Stomach (tissue), 9 donors: Measurements from ENCODE around the gene GBE1. TPM values are rescaled to one million over a fixed set of nuclear protein-coding genes. Genes with fewer than 3 reads are reported as not detected.
A peak's percentile ranks its signal among the peaks of the same experiment; 100 is the strongest.
"Not testable (repeated sequence)": the region's sequence is repeated elsewhere in the genome, so short reads cannot be mapped to it uniquely, and the experiment has no call there.

Source experiments
- DNase-seq, 2 donors: peaks; one replicate each; pipeline versions ENCODE4 v3.0.0 to v3.0.0-alpha.2; 2013 to 2019
- H3K27ac ChIP-seq, 5 donors: fragments of 200-600 bp in 4 of 5; sonication (generic) in 4 of 5; one replicate each; pipeline ENCODE4 v1.5.1; 2013 to 2019; ENCODE audit warnings: mild to moderate bottlenecking in 1 of 5, moderate library complexity in 1 of 5
- H3K27me3 ChIP-seq, 3 donors: fragments of 200-600 bp; sonication (generic); one replicate each; pipeline ENCODE4 v1.5.1; 2017 to 2019; ENCODE audit warnings: mixed run types in 1 of 3
- H3K36me3 ChIP-seq, 4 donors: fragments of 200-600 bp; sonication (generic); 1 replicate in 3 of 4; 2 replicates in 1 of 4; pipeline ENCODE4 v1.5.1; 2016 to 2019
- H3K4me1 ChIP-seq, 4 donors: fragments of 200-600 bp; sonication (generic); one replicate each; pipeline ENCODE4 v1.5.1; 2016 to 2019
- H3K4me3 ChIP-seq, 4 donors: fragments of 200-600 bp; sonication (generic) in 3 of 4; one replicate each; pipeline ENCODE4 v1.5.1; 2016 to 2019; ENCODE audit warnings: mild to moderate bottlenecking in 1 of 4
- H3K9me3 ChIP-seq, 4 donors: fragments of 200-600 bp; sonication (generic); one replicate each; pipeline ENCODE4 v1.5.1; 2016 to 2019
- CTCF ChIP-seq, 7 experiments: fragments of 450-650 bp in 4 of 7; fragments of 200-600 bp in 3 of 7; sonication (generic) in 3 of 7; IDR thresholded peaks; one replicate each; pipeline ENCODE4 v1.5.1; 2016 to 2019; ENCODE audit warnings: antibody characterized with exemption in 7 of 7, control low read depth in 2 of 7, mild to moderate bottlenecking in 1 of 7
- EP300 ChIP-seq: sonication (generic); formaldehyde crosslinking; IDR thresholded peaks from one replicate; pipeline ENCODE4 v1.6.1; 2017; ENCODE audit warnings: antibody characterized with exemption
- POLR2A ChIP-seq, 4 donors: fragments of 450-650 bp; IDR thresholded peaks; one replicate each; pipeline ENCODE4 v1.6.1; 2016; ENCODE audit warnings: antibody characterized with exemption in 4 of 4, control low read depth in 2 of 4, mild to moderate bottlenecking in 1 of 4, moderate library complexity in 1 of 4
- POLR2AphosphoS5 ChIP-seq, 3 donors: sonication (generic); formaldehyde crosslinking; IDR thresholded peaks; one replicate each; pipeline ENCODE4 v1.6.1; 2016; ENCODE audit warnings: antibody characterized with exemption in 3 of 3
- WGBS, 5 donors: extraction: QIAGEN DNeasy Blood & Tissue Kit in 3 of 5; methylation state at CpG; one replicate each; pipeline versions ENCODE4 v1.1.5 to v1.1.7; 2013 to 2018; 5-methylcytosine and 5-hydroxymethylcytosine counted together
- intact Hi-C: fragments of 100-400 bp; cut with DNase I; formaldehyde crosslinking; loops from one replicate; pipeline ENCODE4 v1.15.1; 2023; ENCODE audit warnings: low total_unique reads
- polyA plus RNA-seq, 3 donors: library from polyadenylated mRNA; stranded (reverse); fragments of 200-250 nt; gene quantifications; one replicate each; pipeline ENCODE4 v1.2.3, GENCODE V29; 2013
- total RNA-seq, 5 donors: library from RNA; depleted of rRNA; stranded (reverse); fragments of >200 nt; gene quantifications; one replicate each; pipeline versions ENCODE4 v1.1.0 to v1.2.3, GENCODE V29; 2014 to 2016
- donor health status: healthy with polysubstance abuse.
- donor health status: Bipolar disorder and iron deficiency.
- donor health status: healthy.

Gene GBE1
- total and polyA plus RNA-seq, 8 donors = 8.2 to 57.1 (median 11.6) TPM

- Histone ChIP-seq H3K27me3 (no peaks in the 10 kb centered on the region), H3K27ac (no peak overlapping the region), H3K9me3 (no peaks in the 10 kb centered on the region), H3K4me1 (no peaks in the 10 kb centered on the region), H3K4me3 (no peak overlapping the region), H3K36me3 (peaks cover 0 to 4% (median 0%) of the 10 kb centered on the region in 4 donors)
- intact Hi-C loops = no loop called here
- no peak for DNase-seq
- no peak for TF ChIP-seq EP300
- TF ChIP-seq POLR2A (IDR thresholded peaks at IDR 0.05) = no peak
- TF ChIP-seq CTCF (IDR thresholded peaks at IDR 0.05) = no peak
- TF ChIP-seq POLR2AphosphoS5 (IDR thresholded peaks at IDR 0.05) = no peak
Observed at GRCh38 chr3:81752604-81753003, 8.8 kb downstream of the GBE1 start.

- intact Hi-C loops = no loop called here
- Histone ChIP-seq H3K27ac (no peak overlapping the region), H3K9me3 (no peaks in the 10 kb centered on the region), H3K36me3 (no peaks in the 10 kb centered on the region), H3K27me3 (no peaks in the 10 kb centered on the region), H3K4me3 (no peak overlapping the region), H3K4me1 (peaks cover 0 to 11% (median 9%) of the 10 kb centered on the region in 4 donors)
- TF ChIP-seq POLR2A (IDR thresholded peaks at IDR 0.05) (no peak), CTCF (IDR thresholded peaks at IDR 0.05) (no peak), EP300 (no peak), POLR2AphosphoS5 (IDR thresholded peaks at IDR 0.05) (no peak)
- DNase-seq = no peak
- WGBS, 5 donors = 90 to 95% (median 92%) methylated on average over 2 of the region's 2 CpGs
Observed at GRCh38 chr3:81749265-81749664, 12.2 kb downstream of the GBE1 start.

- peaks cover 0 to 31% (median 25%) of the 10 kb centered on the region in 4 donors for H3K4me1 ChIP-seq
- 85 to 94% (median 86%) methylated on average over 4 of the region's 4 CpGs for WGBS, 5 donors
- H3K4me3 ChIP-seq, intact Hi-C loops, H3K27me3 ChIP-seq, H3K9me3 ChIP-seq, H3K27ac ChIP-seq, DNase-seq, H3K36me3 ChIP-seq: not testable (repeated sequence)
Observed at GRCh38 chr3:81747280-81747679, 14.2 kb downstream of the GBE1 start.

DNA sequence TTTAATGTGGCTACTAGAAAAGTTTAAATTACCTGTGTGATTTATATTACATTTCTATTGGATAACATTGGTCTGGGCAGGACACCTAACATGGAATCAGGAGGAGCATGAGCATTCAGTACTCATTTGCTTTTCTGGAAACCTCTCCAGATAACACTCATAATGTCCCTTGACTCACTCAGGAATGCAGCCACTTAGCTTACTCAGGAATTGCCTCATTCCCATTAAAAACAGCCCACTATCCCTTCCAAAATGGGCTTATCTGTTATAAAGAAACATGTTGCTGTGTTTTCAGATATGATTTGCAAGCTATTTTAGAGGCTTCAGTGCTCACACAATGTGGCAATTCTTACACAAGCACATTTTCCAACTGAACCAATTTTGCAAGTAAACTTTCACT is 17.1 kb downstream of the GBE1 start:
- DNase-seq = peak in 1 of 2 donors; percentile 17
- Histone ChIP-seq H3K36me3 (no peaks in the 10 kb centered on the region), H3K4me3 (no peak overlapping the region), H3K27ac (peak overlapping the region in 4 of 5 donors; percentile 59 to 78 (median 77)), H3K27me3 (no peaks in the 10 kb centered on the region), H3K9me3 (no peaks in the 10 kb centered on the region), H3K4me1 (peaks cover 0 to 36% (median 27%) of the 10 kb centered on the region in 4 donors)
- TF ChIP-seq POLR2AphosphoS5 (IDR thresholded peaks at IDR 0.05) (peak; percentile 49 to 85 (median 63)), POLR2A (IDR thresholded peaks at IDR 0.05) (no peak)
- intact Hi-C loops = no loop called here

- intact Hi-C loops = no loop called here
- Histone ChIP-seq H3K4me1 (peaks cover 0 to 36% (median 27%) of the 10 kb centered on the region in 4 donors), H3K36me3 (no peaks in the 10 kb centered on the region), H3K27me3 (no peaks in the 10 kb centered on the region), H3K27ac (peak overlapping the region in 4 of 5 donors; percentile 59 to 78 (median 77)), H3K4me3 (no peak overlapping the region), H3K9me3 (no peaks in the 10 kb centered on the region)
- DNase-seq = peak in 1 of 2 donors; percentile 27
- 38 to 51% (median 43%) methylated on average over 5 of the region's 5 CpGs for WGBS, 5 donors
- TF ChIP-seq EP300 (no peak), POLR2A (IDR thresholded peaks at IDR 0.05) (no peak), POLR2AphosphoS5 (IDR thresholded peaks at IDR 0.05) (peak; percentile 22 to 59 (median 43))
Observed at GRCh38 chr3:81743096-81744025, 18.1 kb downstream of the GBE1 start.

- no peaks in the 10 kb centered on the region for H3K27me3 ChIP-seq
- peaks cover 0 to 36% (median 27%) of the 10 kb centered on the region in 4 donors for H3K4me1 ChIP-seq
- TF ChIP-seq POLR2A (IDR thresholded peaks at IDR 0.05) (no peak), EP300 (no peak), CTCF (IDR thresholded peaks at IDR 0.05) (no peak), POLR2AphosphoS5 (IDR thresholded peaks at IDR 0.05) (no peak)
- intact Hi-C loops = no loop called here
- 71 to 86% (median 78%) methylated on average over 6 of the region's 6 CpGs for WGBS, 5 donors
- no peak for DNase-seq
- H3K36me3 ChIP-seq = no peaks in the 10 kb centered on the region
- no peak overlapping the region for H3K4me3 ChIP-seq
- peak overlapping the region in 4 of 5 donors; percentile 59 to 78 (median 77) for H3K27ac ChIP-seq
- no peaks in the 10 kb centered on the region for H3K9me3 ChIP-seq
Observed at GRCh38 chr3:81742581-81742980, 18.9 kb downstream of the GBE1 start.
